GM12872 (cell line): ENCODE results near the gene CDCA3.

ENCODE experiments used
- CTCF ChIP-seq: IDR thresholded peaks from 3 replicates; pipeline ENCODE4 v1.5.1; 2011; ENCODE audit warnings: low read depth, mild to moderate bottlenecking, low read length, moderate library complexity; ENCODE audit not compliant: insufficient read depth

Gene CDCA3

GRCh38 chr12:6832125-6832524 lies 19.0 kb downstream of the CDCA3 start:
- no peak for TF ChIP-seq CTCF

- TF ChIP-seq CTCF: no peak
Observed at GRCh38 chr12:6831450-6831995, 19.6 kb downstream of the CDCA3 start.

- TF ChIP-seq CTCF: no peak
Observed at GRCh38 chr12:6830999-6831398, 20.1 kb downstream of the CDCA3 start.

- TF ChIP-seq CTCF: no peak
Observed at GRCh38 chr12:6830286-6830890, 20.7 kb downstream of the CDCA3 start.

- TF ChIP-seq CTCF: no peak
Observed at GRCh38 chr12:6829536-6830220, 21.4 kb downstream of the CDCA3 start.

- TF ChIP-seq CTCF: no peak
Observed at GRCh38 chr12:6828781-6829535, 22.1 kb downstream of the CDCA3 start.
